ENCODE data around the gene IPO11. TPM values are rescaled to one million over a fixed set of nuclear protein-coding genes. Genes with fewer than 3 reads are reported as not detected.

IPO11 gene
- total RNA-seq, 1 donor from 2014 or later: 57.6 TPM

Other genes with a start within 250 kb of the IPO11 start
- gene KIF2A, start 106.6 kb upstream of the IPO11 start, total RNA-seq: 54.6 and 65.4 TPM in 2 replicates
- 12.8 and 27.7 TPM in 2 replicates for gene DIMT1, start 8.9 kb upstream of the IPO11 start, total RNA-seq
- gene LRRC70, start 166.1 kb downstream of the IPO11 start, total RNA-seq: 27.5 and 29.4 TPM in 2 replicates